Activated CD4-positive, alpha-beta T cell treated with anti-CD3 and anti-CD28 coated beads for 4 hours (primary cell): ENCODE results near the gene CSAG1.
"Not testable (repeated sequence)": the region's sequence is repeated elsewhere in the genome, so short reads cannot be mapped to it uniquely, and the experiment has no call there.

Experiments used
- DNase-seq, 2 donors: peaks; one replicate each; pipeline ENCODE4 v3.0.0-alpha.2; 2020

The CSAG1 gene

GRCh38 chrX:152697952-152698931 lies 35.3 kb downstream of the CSAG1 start, which contains the start of gene MAGEA3:
Gene MAGEA3 (plus strand): TSS chrX:152698794. CDS start chrX:152700833, 2,039 bp downstream.
- DNase-seq, result not testable (repeated sequence)

- DNase-seq, result not testable (repeated sequence)
Observed at GRCh38 chrX:152681012-152681411, 52.5 kb downstream of the CSAG1 start.
